SJCRH30 (cell line): ENCODE results near the gene SH3TC2. TPM values are rescaled to one million over a fixed set of nuclear protein-coding genes. Genes with fewer than 3 reads are reported as not detected.

Experiments
- DNase-seq, 2 experiments: peaks; one replicate each; pipeline ENCODE4 v3.0.0-alpha.2; 2015 to 2020
- H3K27ac ChIP-seq: fragments of 250-450 bp; sonication (Bioruptor Pico); 2 replicates; pipeline ENCODE4 v1.5.1; 2020; ENCODE audit warnings: mild to moderate bottlenecking, moderate library complexity
- H3K27me3 ChIP-seq: fragments of 250-450 bp; sonication (Bioruptor Pico); 2 replicates; pipeline ENCODE4 v1.5.1; 2020; ENCODE audit warnings: mild to moderate bottlenecking, moderate library complexity
- H3K36me3 ChIP-seq: fragments of 250-450 bp; sonication (Bioruptor Pico); 2 replicates; pipeline ENCODE4 v1.5.1; 2020; ENCODE audit warnings: mild to moderate bottlenecking, moderate library complexity
- H3K4me1 ChIP-seq: fragments of 250-450 bp; sonication (Bioruptor Pico); 2 replicates; pipeline ENCODE4 v1.5.1; 2020; ENCODE audit warnings: mild to moderate bottlenecking, moderate library complexity
- H3K4me3 ChIP-seq: fragments of 250-450 bp; sonication (Bioruptor Pico); 2 replicates; pipeline ENCODE4 v1.5.1; 2020; ENCODE audit warnings: mild to moderate bottlenecking, moderate library complexity
- H3K9me3 ChIP-seq: fragments of 250-450 bp; sonication (Bioruptor Pico); replicated peaks from 2 replicates; pipeline ENCODE4 v1.5.1; 2020; ENCODE audit warnings: mild to moderate bottlenecking, moderate library complexity
- total RNA-seq: library from RNA; depleted of rRNA; stranded (reverse); fragments of >200 nt; shearing (Covaris generic); gene quantifications from 2 replicates; pipeline ENCODE4 v1.2.3, GENCODE V29; 2014; rRNA removed

Gene SH3TC2
- total RNA-seq, 1 experiment from 2014 or later, result 14.1 TPM

DNA sequence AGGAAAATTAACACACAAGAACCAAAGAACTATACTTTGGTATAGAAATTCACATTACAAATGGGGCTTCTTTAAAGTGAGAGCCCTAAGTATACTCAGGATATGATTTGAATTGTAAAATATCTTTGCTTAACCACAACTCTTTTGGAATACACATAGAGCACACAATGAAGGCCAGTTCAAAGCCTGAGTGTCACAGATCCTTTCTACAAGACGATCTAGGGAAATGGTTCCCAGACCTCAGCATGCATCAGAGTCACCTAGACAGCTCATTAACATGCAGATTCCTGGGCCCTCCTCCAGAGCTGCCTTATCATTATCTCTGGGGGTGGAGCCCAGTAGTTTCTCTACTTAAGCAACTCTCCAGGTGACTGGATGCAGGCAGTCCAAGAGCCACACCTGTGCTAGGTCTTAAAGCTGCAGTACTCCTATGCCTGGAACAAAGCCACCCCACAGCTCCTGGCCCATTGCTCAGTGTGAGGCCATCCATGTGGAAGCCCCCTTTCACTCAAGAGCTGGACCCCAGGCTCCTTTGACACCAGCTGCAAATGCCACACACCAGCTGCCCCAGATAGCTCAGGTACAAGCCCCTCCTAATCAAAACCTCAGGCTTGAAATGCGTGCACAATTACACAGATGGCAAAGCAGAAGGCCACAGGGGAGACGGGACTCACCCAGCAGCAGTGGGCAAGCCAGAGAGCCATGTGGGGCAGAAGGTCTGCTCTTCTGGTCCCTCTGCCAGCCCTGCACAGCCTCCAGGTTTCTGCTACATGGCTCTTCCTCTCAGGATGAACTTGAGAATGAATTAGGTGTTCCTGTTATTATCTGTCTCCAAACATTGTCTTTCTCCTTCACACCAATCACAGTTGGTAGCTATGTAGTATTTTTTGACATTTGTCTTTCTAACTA, 106.1 kb downstream of the SH3TC2 start:
- no peak for DNase-seq
- H3K4me3 ChIP-seq, result no peak overlapping the region
- no peaks in the 10 kb centered on the region for H3K9me3 ChIP-seq
- H3K4me1 ChIP-seq, result peaks cover 12% of the 10 kb centered on the region; the same call in 1 of the 2 replicates
- H3K36me3 ChIP-seq, result no peaks in the 10 kb centered on the region
- 0 out of 2 replicates have a peak, but pooled peaks cover 1% of the 10 kb centered on the region for H3K27me3 ChIP-seq
- H3K27ac ChIP-seq, result no peak overlapping the region

Other genes with a start within 250 kb of the SH3TC2 start
- gene ADRB2, start 236.5 kb downstream of the SH3TC2 start, total RNA-seq, result 0.08 and 0.10 TPM in 2 replicates
- gene ABLIM3, start 78.4 kb upstream of the SH3TC2 start, total RNA-seq, result 0.10 and 0.33 TPM in 2 replicates
- gene AFAP1L1, start 208.8 kb upstream of the SH3TC2 start, total RNA-seq, result 0.45 and 0.56 TPM in 2 replicates